Measurements from ENCODE around the gene ZFP90. TPM values are rescaled to one million over a fixed set of nuclear protein-coding genes. Genes with fewer than 3 reads are reported as not detected.

Gene ZFP90
- 13.5 and 14.6 TPM in 2 replicates for polyA plus RNA-seq (2013)

DNA sequence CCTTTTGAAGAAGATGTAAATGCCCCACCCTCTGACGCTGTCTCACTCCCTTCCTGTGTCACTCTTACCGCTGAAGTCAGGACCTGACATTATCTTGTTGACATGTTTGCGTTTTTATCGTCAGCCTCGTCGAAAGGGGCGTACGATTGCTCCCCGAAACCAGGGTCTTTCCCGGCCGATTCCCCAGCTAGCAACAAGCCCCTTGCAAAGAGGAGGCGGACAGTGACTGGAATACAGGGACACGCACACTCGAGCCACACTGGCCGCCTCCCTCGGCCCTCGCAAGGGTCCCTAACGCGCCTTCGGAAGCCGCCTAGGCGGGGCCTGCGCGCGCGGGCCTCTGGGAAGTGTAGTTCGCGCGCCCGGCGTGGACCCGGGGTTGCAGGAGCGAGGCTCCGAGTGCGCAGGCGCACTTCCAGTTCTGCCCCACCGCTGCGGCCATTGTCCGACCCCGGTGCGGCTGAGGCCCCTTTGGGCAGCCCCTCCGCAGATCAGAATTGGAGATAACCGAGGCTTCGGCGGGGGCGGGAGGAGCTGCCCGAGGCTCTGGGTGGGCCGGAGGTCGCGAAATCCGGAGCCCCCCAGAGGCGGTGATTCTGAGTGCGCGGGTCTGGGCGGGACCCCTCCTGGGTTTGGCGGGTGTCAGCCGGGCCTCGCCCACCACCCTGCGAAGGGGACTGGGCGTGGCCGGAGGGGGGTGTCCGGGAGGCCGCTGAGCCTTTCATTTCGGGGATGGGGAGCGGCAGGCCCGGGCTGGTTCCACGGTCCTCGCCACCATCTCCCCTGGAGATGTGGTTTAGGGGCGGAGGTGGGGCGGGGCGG lies at the start of gene ZFP90:
Gene ZFP90, plus strand, starts transcription at position 412 of the 822 bp plus-strand sequence. CDS start 502 bp downstream, outside the sequence.
- Histone ChIP-seq H3K27me3 (ENCODE audit: insufficient read depth, low read length) (no peaks in the 10 kb centered on the region), H3K27ac (ENCODE audit: low read depth, low read length) (no peak within 1 kb of the TSS), H2AFZ (ENCODE audit: insufficient read depth, low read length, poor library complexity) (peak within 1 kb of the TSS; percentile 100), H2BK120ac (ENCODE audit: insufficient read depth, low read length, poor library complexity) (peak within 1 kb of the TSS; percentile 90), H4K12ac (ENCODE audit: low read depth, low read length) (peak within 1 kb of the TSS; percentile 92), H3K79me2 (ENCODE audit: control insufficient read depth, insufficient read depth, low read length, poor library complexity) (peaks cover 8% of the 10 kb centered on the region), H3K9ac (ENCODE audit: low read length) (peak within 1 kb of the TSS; percentile 67), H2AK5ac (ENCODE audit: low read length) (peak within 1 kb of the TSS; percentile 76), H4K8ac (ENCODE audit: low read depth, low read length) (peak within 1 kb of the TSS; percentile 97), H3K4me1 (ENCODE audit: control insufficient read depth in 1 of 2, insufficient read depth in 2 of 2, low read length in 2 of 2) (peaks cover 0 to 4% of the 10 kb centered on the region in 2 experiments), H3K18ac (ENCODE audit: low read length) (peak within 1 kb of the TSS; percentile 91), H4K91ac (ENCODE audit: low read depth, low read length) (peak within 1 kb of the TSS; percentile 85), H3K4me3 (ENCODE audit: low read depth, low read length) (peak within 1 kb of the TSS; percentile 76), H3K4me2 (ENCODE audit: low read length) (peak within 1 kb of the TSS; percentile 73), H3K9me3 (ENCODE audit: insufficient read depth, low read depth, low read length) (no peaks in the 10 kb centered on the region), H2BK12ac (ENCODE audit: low read length) (peak within 1 kb of the TSS; percentile 59), H3K14ac (ENCODE audit: low read length) (peak within 1 kb of the TSS; percentile 98), H3K79me1 (ENCODE audit: low read length) (peaks cover 9% of the 10 kb centered on the region), H3K23ac (ENCODE audit: low read length) (no peak within 1 kb of the TSS), H3K36me3 (ENCODE audit: control insufficient read depth in 1 of 2, insufficient read depth in 2 of 2, low read length in 2 of 2) (peaks cover 5 to 7% of the 10 kb centered on the region in 2 experiments), H2BK5ac (ENCODE audit: low read depth, low read length, poor library complexity) (peak within 1 kb of the TSS; percentile 87), H3K4ac (ENCODE audit: low read depth, low read length) (peak within 1 kb of the TSS; percentile 82)
- peak; percentile 78 to 85 for DNase-seq
- WGBS (ENCODE audit: extremely low coverage, insufficient coverage, insufficient read length): no CpG with 5 or more reads among the region's 71 CpGs

DNA sequence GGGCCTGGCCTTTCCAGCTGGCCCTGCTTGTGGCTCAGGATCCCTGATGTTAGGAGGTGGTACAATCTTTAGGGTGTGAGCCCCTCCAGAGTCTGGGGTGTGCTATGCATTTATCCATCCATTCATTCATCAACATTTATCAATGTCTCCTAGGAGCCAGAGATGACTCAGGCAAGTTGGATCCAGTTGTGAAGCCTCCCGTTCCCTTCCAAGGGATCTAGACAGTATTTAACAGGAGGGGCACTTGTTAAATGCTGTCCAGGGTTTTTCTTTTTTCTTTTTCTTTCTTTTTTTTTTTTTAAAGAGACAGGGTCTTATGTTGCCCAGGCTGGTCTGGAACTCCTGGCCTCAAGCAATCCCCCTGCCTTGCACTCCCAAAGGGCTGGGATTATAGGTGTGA lies 48.7 kb upstream of the ZFP90 start:
- Histone ChIP-seq H4K12ac (ENCODE audit: low read depth, low read length) (no peak overlapping the region), H3K79me1 (ENCODE audit: low read length) (no peaks in the 10 kb centered on the region), H3K14ac (ENCODE audit: low read length) (no peak overlapping the region), H3K4me3 (ENCODE audit: low read depth, low read length) (no peak overlapping the region), H3K36me3 (ENCODE audit: control insufficient read depth in 1 of 2, insufficient read depth in 2 of 2, low read length in 2 of 2) (no peaks in the 10 kb centered on the region), H3K9me3 (ENCODE audit: insufficient read depth, low read depth, low read length) (peaks cover 2% of the 10 kb centered on the region), H3K27ac (ENCODE audit: low read depth, low read length) (no peak overlapping the region), H4K8ac (ENCODE audit: low read depth, low read length) (no peak overlapping the region), H3K27me3 (ENCODE audit: insufficient read depth, low read length) (no peaks in the 10 kb centered on the region), H3K79me2 (ENCODE audit: control insufficient read depth, insufficient read depth, low read length, poor library complexity) (no peaks in the 10 kb centered on the region), H3K4me1 (ENCODE audit: control insufficient read depth in 1 of 2, insufficient read depth in 2 of 2, low read length in 2 of 2) (peaks cover 11 to 15% of the 10 kb centered on the region in 2 experiments), H3K9ac (ENCODE audit: low read length) (no peak overlapping the region), H3K4ac (ENCODE audit: low read depth, low read length) (no peak overlapping the region), H2BK120ac (ENCODE audit: insufficient read depth, low read length, poor library complexity) (no peak overlapping the region), H4K91ac (ENCODE audit: low read depth, low read length) (no peak overlapping the region), H2AFZ (ENCODE audit: insufficient read depth, low read length, poor library complexity) (no peak overlapping the region), H3K23ac (ENCODE audit: low read length) (no peak overlapping the region), H3K4me2 (ENCODE audit: low read length) (no peak overlapping the region), H2BK5ac (ENCODE audit: low read depth, low read length, poor library complexity) (no peak overlapping the region), H2BK12ac (ENCODE audit: low read length) (no peak overlapping the region), H2AK5ac (ENCODE audit: low read length) (no peak overlapping the region), H3K18ac (ENCODE audit: low read length) (no peak overlapping the region)
- no peak for DNase-seq
- whole genome bisulfite sequencing (ENCODE audit: extremely low coverage, insufficient coverage, insufficient read length): no CpG with 5 or more reads among the region's 1 CpG

- no peak overlapping the region for H2BK120ac ChIP-seq (ENCODE audit: insufficient read depth, low read length, poor library complexity)
- no peak overlapping the region for H3K23ac ChIP-seq (ENCODE audit: low read length)
- H2AFZ ChIP-seq (ENCODE audit: insufficient read depth, low read length, poor library complexity): no peak overlapping the region
- no peaks in the 10 kb centered on the region for H3K79me2 ChIP-seq (ENCODE audit: control insufficient read depth, insufficient read depth, low read length, poor library complexity)
- peak; percentile 69 to 84 for DNase-seq
- H2AK5ac ChIP-seq (ENCODE audit: low read length): no peak overlapping the region
- H3K9me3 ChIP-seq (ENCODE audit: insufficient read depth, low read depth, low read length): peaks cover 2% of the 10 kb centered on the region
- H2BK12ac ChIP-seq (ENCODE audit: low read length): no peak overlapping the region
- no peak overlapping the region for H4K91ac ChIP-seq (ENCODE audit: low read depth, low read length)
- H3K4me3 ChIP-seq (ENCODE audit: low read depth, low read length): no peak overlapping the region
- no peak overlapping the region for H3K14ac ChIP-seq (ENCODE audit: low read length)
- no CpG with 5 or more reads among the region's 13 CpGs for WGBS (ENCODE audit: extremely low coverage, insufficient coverage, insufficient read length)
- no peak overlapping the region for H3K4ac ChIP-seq (ENCODE audit: low read depth, low read length)
- H3K36me3 ChIP-seq (ENCODE audit: control insufficient read depth in 1 of 2, insufficient read depth in 2 of 2, low read length in 2 of 2): no peaks in the 10 kb centered on the region
- no peak overlapping the region for H2BK5ac ChIP-seq (ENCODE audit: low read depth, low read length, poor library complexity)
- H3K4me2 ChIP-seq (ENCODE audit: low read length): no peak overlapping the region
- H3K79me1 ChIP-seq (ENCODE audit: low read length): no peaks in the 10 kb centered on the region
- no peak overlapping the region for H4K8ac ChIP-seq (ENCODE audit: low read depth, low read length)
- no peak overlapping the region for H4K12ac ChIP-seq (ENCODE audit: low read depth, low read length)
- no peak overlapping the region for H3K27ac ChIP-seq (ENCODE audit: low read depth, low read length)
- no peaks in the 10 kb centered on the region for H3K27me3 ChIP-seq (ENCODE audit: insufficient read depth, low read length)
- H3K18ac ChIP-seq (ENCODE audit: low read length): no peak overlapping the region
- H3K4me1 ChIP-seq (ENCODE audit: control insufficient read depth in 1 of 2, insufficient read depth in 2 of 2, low read length in 2 of 2): peaks cover 11 to 15% of the 10 kb centered on the region in 2 experiments
- H3K9ac ChIP-seq (ENCODE audit: low read length): no peak overlapping the region
Observed at GRCh38 chr16:68490829-68491575, 48.1 kb upstream of the ZFP90 start.

- no peak overlapping the region for H4K8ac ChIP-seq (ENCODE audit: low read depth, low read length)
- no peak overlapping the region for H2AK5ac ChIP-seq (ENCODE audit: low read length)
- H4K91ac ChIP-seq (ENCODE audit: low read depth, low read length): no peak overlapping the region
- H3K79me2 ChIP-seq (ENCODE audit: control insufficient read depth, insufficient read depth, low read length, poor library complexity): no peaks in the 10 kb centered on the region
- no peak overlapping the region for H3K18ac ChIP-seq (ENCODE audit: low read length)
- H3K4ac ChIP-seq (ENCODE audit: low read depth, low read length): no peak overlapping the region
- no peak overlapping the region for H3K9ac ChIP-seq (ENCODE audit: low read length)
- no peak overlapping the region for H3K4me3 ChIP-seq (ENCODE audit: low read depth, low read length)
- H3K23ac ChIP-seq (ENCODE audit: low read length): no peak overlapping the region
- H2BK120ac ChIP-seq (ENCODE audit: insufficient read depth, low read length, poor library complexity): no peak overlapping the region
- no peak overlapping the region for H3K27ac ChIP-seq (ENCODE audit: low read depth, low read length)
- no peak overlapping the region for H3K4me2 ChIP-seq (ENCODE audit: low read length)
- H3K4me1 ChIP-seq (ENCODE audit: control insufficient read depth in 1 of 2, insufficient read depth in 2 of 2, low read length in 2 of 2): peaks cover 11 to 15% of the 10 kb centered on the region in 2 experiments
- no peak overlapping the region for H2AFZ ChIP-seq (ENCODE audit: insufficient read depth, low read length, poor library complexity)
- no peak overlapping the region for H4K12ac ChIP-seq (ENCODE audit: low read depth, low read length)
- no peak overlapping the region for H2BK5ac ChIP-seq (ENCODE audit: low read depth, low read length, poor library complexity)
- no peaks in the 10 kb centered on the region for H3K36me3 ChIP-seq (ENCODE audit: control insufficient read depth in 1 of 2, insufficient read depth in 2 of 2, low read length in 2 of 2)
- H3K27me3 ChIP-seq (ENCODE audit: insufficient read depth, low read length): no peaks in the 10 kb centered on the region
- no peak overlapping the region for H3K14ac ChIP-seq (ENCODE audit: low read length)
- no peak for DNase-seq
- WGBS (ENCODE audit: extremely low coverage, insufficient coverage, insufficient read length): no CpG with 5 or more reads among the region's 14 CpGs
- H2BK12ac ChIP-seq (ENCODE audit: low read length): no peak overlapping the region
- H3K9me3 ChIP-seq (ENCODE audit: insufficient read depth, low read depth, low read length): peaks cover 2% of the 10 kb centered on the region
- no peaks in the 10 kb centered on the region for H3K79me1 ChIP-seq (ENCODE audit: low read length)
Observed at GRCh38 chr16:68491576-68491950, 47.5 kb upstream of the ZFP90 start.
